H1 (cell line): ENCODE results near the gene GATAD2B. TPM values are rescaled to one million over a fixed set of nuclear protein-coding genes. Genes with fewer than 3 reads are reported as not detected.

Experiments used
- CEBPB ChIP-seq: IDR thresholded peaks from 2 replicates; pipeline ENCODE4 v1.6.1; 2012; ENCODE audit warnings: low read depth, low read length
- RFX5 ChIP-seq: IDR thresholded peaks from 2 replicates; pipeline ENCODE4 v1.6.1; 2011; ENCODE audit warnings: low read depth, low read length, improper control_type of control experiment, borderline replicate concordance
- polyA plus RNA-seq, 7 experiments: library from polyadenylated mRNA; depleted of rRNA in 3 of 7; stranded (reverse) in 5 of 7; unstranded in 2 of 7; fragments of >200 nt in 5 of 7; fragments of 200-250 nt in 2 of 7; gene quantifications; 1 replicate in 5 of 7; 2 replicates in 1 of 7; 4 replicates in 1 of 7; pipeline versions ENCODE4 v1.2.1 to v1.2.3, GENCODE V29; 2011 to 2013; ENCODE audit warnings: missing spikeins in 2 of 7, mixed read lengths in 2 of 7
- total RNA-seq: library from RNA; stranded (reverse); fragmentation: NEBNext Ultra II Directional; extraction: Animal tissue kit (Norgen Biotek cat#: 25700); gene quantifications from 2 replicates; pipeline ENCODE4 v1.2.1, GENCODE V29; 2021

GATAD2B gene
- total and polyA plus RNA-seq, 2 of the 8 experiments (the other 6 are each of a cell fraction or from before 2014, with no cell fraction given): 8.4 to 39.1 TPM

- no peak for TF ChIP-seq RFX5
- no peak for TF ChIP-seq CEBPB
These were observed 10.7 kb upstream of the GATAD2B start (continued) for GRCh38 chr1:153933430-153933829.
